HepG2 (cell line): ENCODE data around the gene RBM19.

Source experiments
- NR2C2 ChIP-seq: sonication (generic); formaldehyde crosslinking; IDR thresholded peaks from 2 replicates; pipeline ENCODE4 v1.4.0; 2020; ENCODE audit warnings: missing genetic modification reagents, mild to moderate bottlenecking, moderate library complexity, borderline replicate concordance
- TBX2 ChIP-seq: sonication (generic); formaldehyde crosslinking; IDR thresholded peaks from 2 replicates; pipeline ENCODE4 v1.5.0; 2020; ENCODE audit warnings: missing genetic modification reagents, mild to moderate bottlenecking, borderline replicate concordance
- ZNF605 ChIP-seq: sonication (generic); formaldehyde crosslinking; IDR thresholded peaks from 2 replicates; pipeline ENCODE4 v1.8.0; 2022; ENCODE audit warnings: mild to moderate bottlenecking, missing genetic modification reagents
- TF ChIP-seq, protein P1 (sequence below): sonication (generic); formaldehyde crosslinking; IDR thresholded peaks from 2 replicates; pipeline ENCODE4 v1.5.0; 2020; ENCODE audit warnings: mild to moderate bottlenecking, missing genetic modification reagents, moderate library complexity
- TF ChIP-seq, protein P2 (sequence below): sonication (generic); formaldehyde crosslinking; IDR thresholded peaks from 2 replicates; pipeline ENCODE4 v1.4.0; 2020; ENCODE audit warnings: missing genetic modification reagents, borderline replicate concordance

DNA sequence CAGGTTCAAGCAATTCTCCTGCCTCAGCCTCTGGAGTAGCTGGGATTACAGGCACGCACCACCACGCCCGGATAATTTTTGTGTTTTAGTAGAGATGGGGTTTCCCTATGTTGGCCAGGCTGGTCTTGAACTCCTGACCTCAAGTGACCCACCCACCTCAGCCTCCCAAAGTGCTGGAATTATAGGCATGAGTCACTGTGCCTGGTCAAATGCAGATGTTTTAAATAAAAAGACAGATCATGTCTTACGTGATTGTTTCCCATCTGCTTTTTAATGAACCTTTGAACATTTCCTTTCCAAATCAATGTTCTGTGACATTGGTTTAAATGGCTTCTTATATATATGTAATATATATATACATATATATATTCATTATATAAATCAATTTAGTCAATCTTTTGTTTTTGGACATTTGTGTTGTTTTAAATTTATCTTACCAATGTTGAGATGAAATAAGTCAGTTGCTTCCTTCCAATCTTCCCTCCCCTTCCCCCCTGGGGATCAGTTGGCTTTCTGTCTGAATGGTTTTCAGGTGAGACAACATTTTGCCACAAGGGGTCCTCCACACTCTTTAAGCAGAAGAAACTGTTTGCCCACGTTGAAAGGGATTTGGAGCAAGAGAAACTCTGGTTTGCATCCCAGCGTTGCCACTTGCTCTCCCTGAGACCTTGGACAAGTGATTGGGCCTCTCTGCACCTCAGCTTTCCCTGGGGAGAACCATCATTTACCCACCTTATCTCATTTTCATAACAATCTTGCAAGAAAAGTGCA is 47.6 kb upstream of the RBM19 start:
- TF ChIP-seq, protein P1, sequence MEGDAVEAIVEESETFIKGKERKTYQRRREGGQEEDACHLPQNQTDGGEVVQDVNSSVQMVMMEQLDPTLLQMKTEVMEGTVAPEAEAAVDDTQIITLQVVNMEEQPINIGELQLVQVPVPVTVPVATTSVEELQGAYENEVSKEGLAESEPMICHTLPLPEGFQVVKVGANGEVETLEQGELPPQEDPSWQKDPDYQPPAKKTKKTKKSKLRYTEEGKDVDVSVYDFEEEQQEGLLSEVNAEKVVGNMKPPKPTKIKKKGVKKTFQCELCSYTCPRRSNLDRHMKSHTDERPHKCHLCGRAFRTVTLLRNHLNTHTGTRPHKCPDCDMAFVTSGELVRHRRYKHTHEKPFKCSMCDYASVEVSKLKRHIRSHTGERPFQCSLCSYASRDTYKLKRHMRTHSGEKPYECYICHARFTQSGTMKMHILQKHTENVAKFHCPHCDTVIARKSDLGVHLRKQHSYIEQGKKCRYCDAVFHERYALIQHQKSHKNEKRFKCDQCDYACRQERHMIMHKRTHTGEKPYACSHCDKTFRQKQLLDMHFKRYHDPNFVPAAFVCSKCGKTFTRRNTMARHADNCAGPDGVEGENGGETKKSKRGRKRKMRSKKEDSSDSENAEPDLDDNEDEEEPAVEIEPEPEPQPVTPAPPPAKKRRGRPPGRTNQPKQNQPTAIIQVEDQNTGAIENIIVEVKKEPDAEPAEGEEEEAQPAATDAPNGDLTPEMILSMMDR (CRISPR knock-in tag): peak; percentile 65
- no peak for TF ChIP-seq TBX2
- no peak for TF ChIP-seq NR2C2
- no peak for TF ChIP-seq ZNF605 (CRISPR knock-in tag)
- TF ChIP-seq, protein P2, sequence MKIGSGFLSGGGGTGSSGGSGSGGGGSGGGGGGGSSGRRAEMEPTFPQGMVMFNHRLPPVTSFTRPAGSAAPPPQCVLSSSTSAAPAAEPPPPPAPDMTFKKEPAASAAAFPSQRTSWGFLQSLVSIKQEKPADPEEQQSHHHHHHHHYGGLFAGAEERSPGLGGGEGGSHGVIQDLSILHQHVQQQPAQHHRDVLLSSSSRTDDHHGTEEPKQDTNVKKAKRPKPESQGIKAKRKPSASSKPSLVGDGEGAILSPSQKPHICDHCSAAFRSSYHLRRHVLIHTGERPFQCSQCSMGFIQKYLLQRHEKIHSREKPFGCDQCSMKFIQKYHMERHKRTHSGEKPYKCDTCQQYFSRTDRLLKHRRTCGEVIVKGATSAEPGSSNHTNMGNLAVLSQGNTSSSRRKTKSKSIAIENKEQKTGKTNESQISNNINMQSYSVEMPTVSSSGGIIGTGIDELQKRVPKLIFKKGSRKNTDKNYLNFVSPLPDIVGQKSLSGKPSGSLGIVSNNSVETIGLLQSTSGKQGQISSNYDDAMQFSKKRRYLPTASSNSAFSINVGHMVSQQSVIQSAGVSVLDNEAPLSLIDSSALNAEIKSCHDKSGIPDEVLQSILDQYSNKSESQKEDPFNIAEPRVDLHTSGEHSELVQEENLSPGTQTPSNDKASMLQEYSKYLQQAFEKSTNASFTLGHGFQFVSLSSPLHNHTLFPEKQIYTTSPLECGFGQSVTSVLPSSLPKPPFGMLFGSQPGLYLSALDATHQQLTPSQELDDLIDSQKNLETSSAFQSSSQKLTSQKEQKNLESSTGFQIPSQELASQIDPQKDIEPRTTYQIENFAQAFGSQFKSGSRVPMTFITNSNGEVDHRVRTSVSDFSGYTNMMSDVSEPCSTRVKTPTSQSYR (CRISPR knock-in tag): no peak
